ENCODE results near the gene TMEM164.

- no peak for TF ChIP-seq CTCF (IDR thresholded peaks at IDR 0.05)
- no peak for TF ChIP-seq POLR2A (IDR thresholded peaks at IDR 0.05)
- no peak for TF ChIP-seq POLR2AphosphoS5 (IDR thresholded peaks at IDR 0.05)
These were observed 12.1 kb downstream of the TMEM164 start for GRCh38 chrX:110015032-110015431.
